H1 (cell line): ENCODE data around the gene MMGT1. TPM values are rescaled to one million over a fixed set of nuclear protein-coding genes. Genes with fewer than 3 reads are reported as not detected.

Experiments used
- CTCF ChIA-PET: fragments of 300-600 bp; sonication (Branson Sonifier 250); formaldehyde crosslinking; loops from one replicate; lab custom pipeline; 2021; ENCODE audit not compliant: partially characterized antibody; lab: Charles Lee
- POLR2A ChIA-PET: fragments of 300-600 bp; sonication (Branson Sonifier 250); formaldehyde crosslinking; loops from one replicate; lab custom pipeline; 2021; ENCODE audit warnings: inconsistent platforms; ENCODE audit not compliant: partially characterized antibody; lab: Charles Lee
- DNase-seq, 2 experiments: peaks; one replicate each; pipeline versions ENCODE4 v3.0.0 to v3.0.0-alpha.2; 2010 to 2022; ENCODE audit warnings: low spot score in 2 of 2, low read depth in 1 of 2, mixed read lengths in 1 of 2
- FAIRE-seq: peaks from 2 replicates; lab custom pipeline; 2011; peaks lifted over from hg19 to GRCh38; lab: Jason Lieb, UNC
- H2AFZ ChIP-seq: 2 replicates; pipeline ENCODE4 v1.8.1; 2012; ENCODE audit warnings: low read length, inconsistent platforms
- H2AK5ac ChIP-seq: 2 replicates; pipeline ENCODE4 v1.6.1; 2013; ENCODE audit warnings: low read depth, low read length
- H2BK120ac ChIP-seq: replicated peaks from 2 replicates; pipeline ENCODE3; 2013; ENCODE audit warnings: low read depth, low read length, inconsistent platforms
- H2BK12ac ChIP-seq: 2 replicates; pipeline ENCODE4 v1.6.1; 2013; ENCODE audit warnings: low read depth, low read length
- H2BK15ac ChIP-seq: 2 replicates; pipeline ENCODE4 v1.6.1; 2013; ENCODE audit warnings: low read length
- H2BK20ac ChIP-seq: 2 replicates; pipeline ENCODE4 v1.6.1; 2013; ENCODE audit warnings: low read length
- H2BK5ac ChIP-seq: 2 replicates; pipeline ENCODE4 v1.6.1; 2013; ENCODE audit warnings: low read depth, low read length
- H3K14ac ChIP-seq: 2 replicates; pipeline ENCODE4 v1.6.1; 2013; ENCODE audit warnings: inconsistent platforms; ENCODE audit not compliant: insufficient read length
- H3K18ac ChIP-seq: 2 replicates; pipeline ENCODE4 v1.6.1; 2013; ENCODE audit warnings: low read length; ENCODE audit errors: extremely low read depth
- H3K23ac ChIP-seq: 2 replicates; pipeline ENCODE4 v1.6.1; 2013; ENCODE audit warnings: inconsistent platforms; ENCODE audit not compliant: insufficient read length
- H3K23me2 ChIP-seq: 2 replicates; pipeline ENCODE4 v1.6.1; 2013; ENCODE audit warnings: low read depth, low read length
- H3K27ac ChIP-seq: 2 replicates; pipeline ENCODE4 v1.6.1; 2011; ENCODE audit warnings: low read depth, low read length, inconsistent platforms
- H3K27me3 ChIP-seq, 4 experiments: replicated peaks in 1 of 4; 1 replicate in 1 of 4; 2 replicates in 3 of 4; pipeline versions ENCODE4 v1.6.1 to v1.8.1; 2011 to 2013; ENCODE audit warnings: low read length in 3 of 4, mild to moderate bottlenecking in 3 of 4, inconsistent platforms in 2 of 4, mixed read lengths in 2 of 4, moderate library complexity in 1 of 4; ENCODE audit not compliant: control insufficient read depth in 3 of 4, insufficient read depth in 3 of 4; ENCODE audit errors: extremely low read depth in 1 of 4
- H3K36me3 ChIP-seq, 4 experiments: 2 replicates each; pipeline versions ENCODE4 v1.6.1 to v1.8.1; 2011 to 2013; ENCODE audit warnings: mild to moderate bottlenecking in 4 of 4, low read length in 3 of 4, moderate library complexity in 2 of 4, control low read depth in 1 of 4, inconsistent platforms in 1 of 4; ENCODE audit not compliant: insufficient read depth in 4 of 4, control insufficient read depth in 2 of 4
- H3K4ac ChIP-seq: replicated peaks from 2 replicates; pipeline ENCODE3; 2013; ENCODE audit warnings: low read length, low read depth, mixed read lengths, inconsistent platforms; ENCODE audit not compliant: insufficient read length
- H3K4me1 ChIP-seq, 4 experiments: replicated peaks in 1 of 4; 1 replicate in 1 of 4; 2 replicates in 3 of 4; pipeline versions ENCODE4 v1.6.1 to v1.8.1; 2011 to 2013; ENCODE audit warnings: low read length in 3 of 4, inconsistent platforms in 2 of 4, mixed read lengths in 1 of 4; ENCODE audit not compliant: insufficient read depth in 4 of 4, control insufficient read depth in 3 of 4
- H3K4me2 ChIP-seq, 2 experiments: 2 replicates each; pipeline versions ENCODE4 v1.6.1 to v1.8.1; 2011 to 2013; ENCODE audit warnings: low read depth in 2 of 2, low read length in 2 of 2, control low read depth in 1 of 2, inconsistent platforms in 1 of 2, mild to moderate bottlenecking in 1 of 2; ENCODE audit not compliant: insufficient read depth in 1 of 2
- H3K4me3 ChIP-seq, 4 experiments: fragments of 200-600, 300-600 bp in 1 of 4; sonication (generic), shearing (Covaris generic), sonication (Bioruptor Twin) in 1 of 4; 2 replicates each; pipeline versions ENCODE4 v1.5.1 to v1.8.1; 2011 to 2016; ENCODE audit warnings: low read length in 4 of 4, low read depth in 3 of 4, control low read depth in 2 of 4, inconsistent platforms in 2 of 4, mild to moderate bottlenecking in 2 of 4, mixed read lengths in 1 of 4, moderate library complexity in 1 of 4; ENCODE audit not compliant: insufficient read depth in 2 of 4; ENCODE audit errors: extremely low read depth in 1 of 4
- H3K56ac ChIP-seq: replicated peaks from 2 replicates; pipeline ENCODE3; 2013; ENCODE audit warnings: low read depth, mild to moderate bottlenecking, mixed read lengths, low read length, inconsistent platforms; ENCODE audit not compliant: insufficient read length
- H3K79me1 ChIP-seq: 2 replicates; pipeline ENCODE4 v1.6.1; 2013; ENCODE audit warnings: low read depth, low read length, control low read depth
- H3K79me2 ChIP-seq, 2 experiments: 2 replicates each; pipeline versions ENCODE4 v1.6.1 to v1.8.1; 2012 to 2013; ENCODE audit warnings: low read length in 2 of 2, mild to moderate bottlenecking in 2 of 2, inconsistent platforms in 1 of 2; ENCODE audit not compliant: insufficient read depth in 2 of 2, control insufficient read depth in 1 of 2
- H3K9ac ChIP-seq, 4 experiments: replicated peaks in 1 of 4; 1 replicate in 1 of 4; 2 replicates in 3 of 4; pipeline versions ENCODE4 v1.6.1 to v1.8.1; 2011 to 2013; ENCODE audit warnings: low read depth in 3 of 4, low read length in 3 of 4, control low read depth in 2 of 4, mild to moderate bottlenecking in 2 of 4, moderate library complexity in 2 of 4, inconsistent platforms in 1 of 4; ENCODE audit errors: extremely low read depth in 1 of 4
- H3K9me3 ChIP-seq, 2 experiments: 2 replicates each; pipeline versions ENCODE4 v1.6.1 to v1.8.1; 2012 to 2013; ENCODE audit warnings: mild to moderate bottlenecking in 2 of 2, moderate library complexity in 2 of 2, control low read depth in 1 of 2, inconsistent platforms in 1 of 2, low read depth in 1 of 2, low read length in 1 of 2, mixed read lengths in 1 of 2; ENCODE audit not compliant: insufficient read depth in 2 of 2
- H4K20me1 ChIP-seq, 2 experiments: replicated peaks in 1 of 2; 2 replicates each; pipeline versions ENCODE3 to v1.8.1; 2011 to 2013; ENCODE audit warnings: inconsistent platforms in 2 of 2, low read length in 2 of 2, mild to moderate bottlenecking in 1 of 2; ENCODE audit not compliant: insufficient read depth in 2 of 2, control insufficient read depth in 1 of 2
- H4K5ac ChIP-seq: 2 replicates; pipeline ENCODE4 v1.6.1; 2013; ENCODE audit warnings: low read length, low read depth, mixed read lengths, inconsistent platforms; ENCODE audit not compliant: insufficient read length
- H4K8ac ChIP-seq: 2 replicates; pipeline ENCODE4 v1.8.0; 2013; ENCODE audit warnings: mild to moderate bottlenecking, moderate library complexity, low read length, inconsistent platforms; ENCODE audit not compliant: insufficient read depth; ENCODE audit errors: extremely low read depth
- H4K91ac ChIP-seq: replicated peaks from 2 replicates; pipeline ENCODE3; 2013; ENCODE audit warnings: low read length, mixed read lengths, inconsistent platforms; ENCODE audit not compliant: insufficient read length
- SAP30 ChIP-seq: fragments of 300-600 bp; sonication (generic); IDR thresholded peaks from 2 replicates; pipeline ENCODE4 v1.7.1; 2012; ENCODE audit warnings: low read length, moderate library complexity, mild to moderate bottlenecking, inconsistent platforms; ENCODE audit not compliant: insufficient read depth, insufficient replicate concordance
- WGBS, 2 experiments: shearing (Covaris generic) in 1 of 2; methylation state at CpG; one replicate each; pipeline versions ENCODE4 v1.1.6 to v1.1.7; 2013 to 2015; ENCODE audit warnings: low lambda C conversion rate in 2 of 2, mixed read lengths in 2 of 2, inconsistent platforms in 1 of 2, low coverage in 1 of 2, missing lambda C conversion rate in 1 of 2; ENCODE audit not compliant: insufficient replicate concordance in 2 of 2, insufficient coverage in 1 of 2, insufficient read length in 1 of 2; ENCODE audit errors: extremely low coverage in 1 of 2, missing lambda C conversion rate in 1 of 2; 5-methylcytosine and 5-hydroxymethylcytosine counted together
- polyA plus RNA-seq, 7 experiments: library from polyadenylated mRNA; depleted of rRNA in 3 of 7; stranded (reverse) in 5 of 7; unstranded in 2 of 7; fragments of >200 nt in 5 of 7; fragments of 200-250 nt in 2 of 7; gene quantifications; 1 replicate in 5 of 7; 2 replicates in 1 of 7; 4 replicates in 1 of 7; pipeline versions ENCODE4 v1.2.1 to v1.2.3, GENCODE V29; 2011 to 2013; ENCODE audit warnings: missing spikeins in 2 of 7, mixed read lengths in 2 of 7
- total RNA-seq: library from RNA; stranded (reverse); fragmentation: NEBNext Ultra II Directional; extraction: Animal tissue kit (Norgen Biotek cat#: 25700); gene quantifications from 2 replicates; pipeline ENCODE4 v1.2.1, GENCODE V29; 2021

MMGT1 gene
- total and polyA plus RNA-seq, 2 of the 8 experiments (the other 6 are each of a cell fraction or from before 2014, with no cell fraction given): 10.0 to 20.5 TPM

DNA sequence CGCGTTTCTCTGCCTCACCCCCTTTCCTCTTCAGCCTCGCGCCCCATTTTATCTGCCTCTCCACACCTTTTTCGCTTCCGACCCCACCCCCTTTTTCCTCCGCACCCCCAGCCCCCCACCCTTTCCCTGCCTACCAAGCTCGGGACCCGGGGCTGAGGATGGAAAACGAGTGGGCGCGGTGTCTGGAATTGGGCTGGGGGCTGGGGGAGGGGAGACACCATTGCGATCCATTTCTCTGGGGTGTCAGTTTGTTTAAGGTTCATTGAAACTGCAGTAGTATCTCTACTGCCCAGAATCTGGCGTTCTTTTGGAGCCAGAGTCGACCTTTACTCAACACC, 12.2 kb upstream of the MMGT1 start:
- no peak overlapping the region for H2BK5ac ChIP-seq
- peak overlapping the region; percentile 64 to 94 (median 82) for H3K4me3 ChIP-seq
- H3K27ac ChIP-seq: no peak overlapping the region
- no peaks in the 10 kb centered on the region for H3K36me3 ChIP-seq
- no peak overlapping the region for H2BK12ac ChIP-seq
- H3K9ac ChIP-seq: peak overlapping the region in 2 of 4 experiments; percentile 68 to 81; a peak in 3 of 7 replicates
- peaks cover 0 to 36% of the 10 kb centered on the region in 2 experiments; a peak in 2 of 4 replicates for H3K79me2 ChIP-seq
- H2BK15ac ChIP-seq: no peak overlapping the region
- H3K18ac ChIP-seq: no peak overlapping the region
- no peak overlapping the region for H4K8ac ChIP-seq
- H3K27me3 ChIP-seq: no peaks in the 10 kb centered on the region
- no peak overlapping the region for H2BK120ac ChIP-seq
- H3K9me3 ChIP-seq: no peaks in the 10 kb centered on the region
- CTCF ChIA-PET: interaction anchor here (1.0 kb wide), 1 partner anchor 15 kb away, joined by 4 read pairs; no protein-coding TSS in a partner anchor
- no peak for FAIRE-seq
- no peaks in the 10 kb centered on the region for H4K20me1 ChIP-seq
- H4K5ac ChIP-seq: no peak overlapping the region
- no peak overlapping the region for H2AFZ ChIP-seq
- no peak overlapping the region for H3K56ac ChIP-seq
- peaks cover 2% of the 10 kb centered on the region; the same call in 1 of the 2 replicates for H3K23me2 ChIP-seq
- no peak overlapping the region for H2AK5ac ChIP-seq
- no peak overlapping the region for H4K91ac ChIP-seq
- H3K23ac ChIP-seq: no peak overlapping the region
- H3K4ac ChIP-seq: no peak overlapping the region
- H3K79me1 ChIP-seq: no peaks in the 10 kb centered on the region; the same call in 1 of the 2 replicates
- DNase-seq: no peak
- H3K4me1 ChIP-seq: no peaks in the 10 kb centered on the region
- POLR2A ChIA-PET: no interaction called here
- WGBS, 2 experiments: 0% methylated on average over 1 of the region's 15 CpGs; no CpG with 5 or more reads in 1 of the 2 experiments
- no peak overlapping the region for H2BK20ac ChIP-seq
- H3K4me2 ChIP-seq: peak overlapping the region; percentile 66 to 87
- H3K14ac ChIP-seq: no peak overlapping the region
- TF ChIP-seq SAP30: peak; percentile 6
